AG09309 (cell line): ENCODE results near the gene HBE1.

Source experiments
- DNase-seq: peaks from one replicate; pipeline ENCODE4 v3.0.0-alpha.2; 2010; ENCODE audit warnings: low read depth
- H3K4me3 ChIP-seq: 2 replicates; pipeline ENCODE4 v1.5.1; 2011; ENCODE audit warnings: mild to moderate bottlenecking, low read depth, low read length, moderate library complexity; ENCODE audit not compliant: control insufficient read depth
- TF ChIP-seq, protein P1 (sequence below): IDR thresholded peaks from 2 replicates; pipeline ENCODE4 v1.5.1; 2011; ENCODE audit warnings: mild to moderate bottlenecking, low read depth, low read length, inconsistent platforms; ENCODE audit not compliant: insufficient read depth, control insufficient read depth; ENCODE audit errors: missing control alignments

The HBE1 gene

DNA sequence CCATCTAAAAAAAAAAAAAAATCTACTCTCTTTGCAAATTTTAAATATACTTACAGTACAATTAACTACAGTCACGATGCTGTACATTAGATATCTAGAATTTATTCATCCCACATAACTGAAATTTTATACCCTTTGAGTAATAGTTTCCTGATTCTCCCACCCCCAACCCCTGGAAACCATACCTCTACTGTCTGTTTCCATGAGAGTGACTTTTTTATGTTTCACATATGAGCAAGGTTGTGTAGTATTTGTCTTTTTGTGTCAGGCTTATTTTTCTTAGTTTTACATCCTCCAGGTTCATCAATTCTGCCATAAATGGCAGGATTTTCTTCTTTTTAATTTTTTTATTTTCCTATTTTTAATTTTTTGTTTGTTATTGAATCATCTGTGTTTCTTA, 46.1 kb downstream of the HBE1 start:
- TF ChIP-seq, protein P1, sequence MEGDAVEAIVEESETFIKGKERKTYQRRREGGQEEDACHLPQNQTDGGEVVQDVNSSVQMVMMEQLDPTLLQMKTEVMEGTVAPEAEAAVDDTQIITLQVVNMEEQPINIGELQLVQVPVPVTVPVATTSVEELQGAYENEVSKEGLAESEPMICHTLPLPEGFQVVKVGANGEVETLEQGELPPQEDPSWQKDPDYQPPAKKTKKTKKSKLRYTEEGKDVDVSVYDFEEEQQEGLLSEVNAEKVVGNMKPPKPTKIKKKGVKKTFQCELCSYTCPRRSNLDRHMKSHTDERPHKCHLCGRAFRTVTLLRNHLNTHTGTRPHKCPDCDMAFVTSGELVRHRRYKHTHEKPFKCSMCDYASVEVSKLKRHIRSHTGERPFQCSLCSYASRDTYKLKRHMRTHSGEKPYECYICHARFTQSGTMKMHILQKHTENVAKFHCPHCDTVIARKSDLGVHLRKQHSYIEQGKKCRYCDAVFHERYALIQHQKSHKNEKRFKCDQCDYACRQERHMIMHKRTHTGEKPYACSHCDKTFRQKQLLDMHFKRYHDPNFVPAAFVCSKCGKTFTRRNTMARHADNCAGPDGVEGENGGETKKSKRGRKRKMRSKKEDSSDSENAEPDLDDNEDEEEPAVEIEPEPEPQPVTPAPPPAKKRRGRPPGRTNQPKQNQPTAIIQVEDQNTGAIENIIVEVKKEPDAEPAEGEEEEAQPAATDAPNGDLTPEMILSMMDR: no peak
- no peak for DNase-seq
- H3K4me3 ChIP-seq: no peak overlapping the region

DNA sequence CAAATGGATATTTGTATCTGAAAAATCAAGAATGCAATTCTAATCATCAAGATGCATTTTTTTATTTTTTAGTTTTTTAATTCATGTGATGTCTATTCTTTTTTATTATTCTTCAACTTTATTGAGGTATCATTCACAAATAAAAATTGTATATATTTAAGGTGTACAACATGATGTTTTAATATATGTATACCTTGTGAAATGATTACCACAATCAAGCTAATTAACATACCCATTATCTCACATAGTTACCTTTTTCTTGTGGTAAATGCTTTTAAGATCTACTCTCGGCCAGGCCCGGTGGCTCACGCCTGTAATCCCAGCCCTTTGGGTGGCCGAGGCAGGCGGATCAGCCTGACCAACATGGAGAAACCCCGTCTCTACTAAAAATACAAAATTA, 46.6 kb downstream of the HBE1 start:
- H3K4me3 ChIP-seq: no peak overlapping the region
- TF ChIP-seq, protein P1: no peak
- no peak for DNase-seq
